HG03064 (cell line): Measurements from ENCODE around the gene ERICH2.

Experiments used
- ATAC-seq: cut with Tn5 transposase; IDR thresholded peaks from one replicate; pipeline ENCODE4 v1.9.1; 2021; ENCODE audit warnings: low read depth; ENCODE audit not compliant: unreplicated experiment

The ERICH2 gene

GRCh38 chr2:170816504-170817092 is 46.4 kb downstream of the ERICH2 start, which contains the start of gene GAD1:
Gene GAD1, plus strand, starts transcription at chr2:170816887. Its CDS starts 1,705 bp downstream, at chr2:170818592.
- no peak for ATAC-seq

- no peak for ATAC-seq
Observed at GRCh38 chr2:170817093-170818035, 47.2 kb downstream of the ERICH2 start.

GRCh38 chr2:170818036-170818751 is 48.0 kb downstream of the ERICH2 start:
- no peak for ATAC-seq

- ATAC-seq = no peak
Observed at GRCh38 chr2:170818752-170819470, 48.7 kb downstream of the ERICH2 start.

- no peak for ATAC-seq
Observed at GRCh38 chr2:170819680-170820664, 49.8 kb downstream of the ERICH2 start.

GRCh38 chr2:170820757-170821530 is 50.8 kb downstream of the ERICH2 start:
- ATAC-seq = no peak

- ATAC-seq = no peak
Observed at GRCh38 chr2:170821531-170822289, 51.5 kb downstream of the ERICH2 start.

GRCh38 chr2:170822290-170823087 is 52.3 kb downstream of the ERICH2 start:
- no peak for ATAC-seq

- ATAC-seq = no peak
Observed at GRCh38 chr2:170823088-170823897, 53.1 kb downstream of the ERICH2 start.

- ATAC-seq = no peak
Observed at GRCh38 chr2:170823898-170824215, 53.7 kb downstream of the ERICH2 start.

GRCh38 chr2:170824526-170825015 is 54.4 kb downstream of the ERICH2 start:
- ATAC-seq = no peak

- no peak for ATAC-seq
Observed at GRCh38 chr2:170827841-170828532, 57.8 kb downstream of the ERICH2 start.

GRCh38 chr2:170828533-170828916 is 58.3 kb downstream of the ERICH2 start:
- ATAC-seq = no peak

- ATAC-seq = no peak
Observed at GRCh38 chr2:170829036-170829435, 58.9 kb downstream of the ERICH2 start.

- ATAC-seq = no peak
Observed at GRCh38 chr2:170830166-170830565, 60.0 kb downstream of the ERICH2 start.

GRCh38 chr2:170831115-170831514 is 60.9 kb downstream of the ERICH2 start:
- no peak for ATAC-seq
